Activated CD4-positive, alpha-beta T cell treated with anti-CD3 and anti-CD28 coated beads for 36 hours (primary cell): ENCODE data around the gene LIF. TPM values are rescaled to one million over a fixed set of nuclear protein-coding genes. Genes with fewer than 3 reads are reported as not detected.
"Not testable (repeated sequence)": the region's sequence is repeated elsewhere in the genome, so short reads cannot be mapped to it uniquely, and the experiment has no call there.

Experiments
- ATAC-seq: fragments of 200-7000 bp; cut with Tn5 transposase; one replicate; pipeline ENCODE4 v1.10.0; 2021; ENCODE audit warnings: mild to moderate bottlenecking, moderate library complexity
- CTCF ChIA-PET: fragments of 350-600 bp; sonication (Branson Sonifier 250); formaldehyde crosslinking; loops from one replicate; lab custom pipeline; 2021; ENCODE audit warnings: antibody characterized with exemption; lab: Charles Lee
- POLR2A ChIA-PET: fragments of 350-600 bp; sonication (Branson Sonifier 250); formaldehyde crosslinking; loops from one replicate; lab custom pipeline; 2021; ENCODE audit warnings: antibody characterized with exemption, inconsistent platforms; lab: Charles Lee
- DNase-seq: peaks from one replicate; pipeline ENCODE4 v3.0.0-alpha.2; 2020
- H3K27ac Mint-ChIP-seq: one replicate; pipeline ENCODE4 v1.8.0; 2021; ENCODE audit warnings: mixed read lengths
- H3K27me3 Mint-ChIP-seq: one replicate; pipeline ENCODE4 v1.8.0; 2021; ENCODE audit warnings: mixed read lengths
- H3K36me3 Mint-ChIP-seq: one replicate; pipeline ENCODE4 v1.8.0; 2021; ENCODE audit warnings: low read depth, mixed read lengths
- H3K4me1 Mint-ChIP-seq: one replicate; pipeline ENCODE4 v1.8.0; 2021; ENCODE audit warnings: mixed read lengths
- H3K4me3 Mint-ChIP-seq: one replicate; pipeline ENCODE4 v1.8.0; 2021; ENCODE audit warnings: mild to moderate bottlenecking, moderate library complexity, mixed read lengths
- H3K9me3 Mint-ChIP-seq: one replicate; pipeline ENCODE4 v1.8.0; 2021; ENCODE audit warnings: low read depth, mixed read lengths
- intact Hi-C, 2 experiments: fragments of 100-400 bp; cut with DNase I in 1 of 2; cut with micrococcal nuclease in 1 of 2; formaldehyde crosslinking; loops; one replicate each; pipeline versions ENCODE4 v1.14.2 to v1.15.1; 2022 to 2024; cut with DNase I, micrococcal nuclease
- total RNA-seq, 2 experiments: library from RNA; stranded (reverse); gene quantifications; one replicate each; pipeline ENCODE4 v1.2.3, GENCODE V29; 2021

LIF gene
- total RNA-seq, 2 experiments from 2014 or later = 77.3 to 105 TPM

GRCh38 chr22:30234325-30234724, 12.2 kb downstream of the LIF start:
- CTCF ChIA-PET = interaction anchor here (0.7 kb wide), 1 partner anchor 120 kb away, joined by 3 read pairs; no protein-coding TSS in a partner anchor
- H3K4me3 Mint-ChIP-seq, H3K36me3 Mint-ChIP-seq, H3K4me1 Mint-ChIP-seq, intact Hi-C loops, H3K9me3 Mint-ChIP-seq, DNase-seq, ATAC-seq, H3K27ac Mint-ChIP-seq, H3K27me3 Mint-ChIP-seq: not testable (repeated sequence)
- POLR2A ChIA-PET = interaction anchor here (0.6 kb wide), 1 partner anchor 48 kb away, joined by 3 read pairs; no protein-coding TSS in a partner anchor

- CTCF ChIA-PET = no interaction called here
- H3K4me3 Mint-ChIP-seq = no peak overlapping the region
- ATAC-seq (no peak), DNase-seq (no peak)
- no peaks in the 10 kb centered on the region for H3K27me3 Mint-ChIP-seq
- no peaks in the 10 kb centered on the region for H3K36me3 Mint-ChIP-seq
- no peak overlapping the region for H3K27ac Mint-ChIP-seq
- H3K9me3 Mint-ChIP-seq = no peaks in the 10 kb centered on the region
- no peaks in the 10 kb centered on the region for H3K4me1 Mint-ChIP-seq
- POLR2A ChIA-PET = interaction anchor here (0.6 kb wide), 1 partner anchor 48 kb away, joined by 3 read pairs; no protein-coding TSS in a partner anchor
- intact Hi-C loops = no loop called here
Observed at GRCh38 chr22:30233582-30233981, 13.0 kb downstream of the LIF start.

DNA sequence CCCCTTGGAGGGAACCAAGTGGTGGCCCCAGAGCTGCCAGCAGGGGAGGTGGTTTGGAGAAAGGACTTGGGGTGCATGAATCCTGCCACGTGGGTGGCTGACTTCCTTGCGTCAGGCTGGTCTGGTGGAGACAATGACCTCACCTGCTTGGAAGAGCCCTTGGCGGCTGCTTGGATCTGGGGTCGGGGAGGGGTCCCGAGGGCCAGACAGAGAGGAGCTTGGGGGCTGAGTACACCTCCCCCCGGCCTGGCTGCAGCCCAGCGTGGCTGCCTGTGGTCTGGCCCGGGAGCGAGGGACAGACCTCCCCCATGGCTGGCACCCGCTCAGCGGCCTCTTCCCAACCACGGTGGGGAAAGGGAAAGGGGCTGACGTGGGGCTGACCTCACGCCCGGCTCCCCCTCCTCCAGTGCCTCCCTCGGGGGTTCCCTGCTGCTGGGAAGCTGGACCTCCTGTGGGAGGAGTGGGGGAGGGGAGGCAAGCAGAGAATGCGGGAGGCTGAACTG, 13.8 kb downstream of the LIF start:
- no peak overlapping the region for H3K4me3 Mint-ChIP-seq
- intact Hi-C loops = no loop called here
- H3K27me3 Mint-ChIP-seq = no peaks in the 10 kb centered on the region
- no peaks in the 10 kb centered on the region for H3K9me3 Mint-ChIP-seq
- no peak overlapping the region for H3K27ac Mint-ChIP-seq
- ATAC-seq (no peak), DNase-seq (no peak)
- no peaks in the 10 kb centered on the region for H3K36me3 Mint-ChIP-seq
- H3K4me1 Mint-ChIP-seq = peaks cover 3% of the 10 kb centered on the region
- ChIA-PET POLR2A (interaction anchor here (0.6 kb wide), 1 partner anchor 35 kb away, joined by 8 read pairs; no protein-coding TSS in a partner anchor), CTCF (no interaction called here)

- intact Hi-C loops = no loop called here
- H3K4me1 Mint-ChIP-seq = peaks cover 7% of the 10 kb centered on the region
- no peaks in the 10 kb centered on the region for H3K36me3 Mint-ChIP-seq
- CTCF ChIA-PET = interaction anchor here (0.7 kb wide), 1 partner anchor 32 kb away, joined by 3 read pairs; no protein-coding TSS in a partner anchor
- DNase-seq = no peak
- POLR2A ChIA-PET = no interaction called here
- no peak overlapping the region for H3K4me3 Mint-ChIP-seq
- H3K9me3 Mint-ChIP-seq = no peaks in the 10 kb centered on the region
- no peak for ATAC-seq
- no peak overlapping the region for H3K27ac Mint-ChIP-seq
- H3K27me3 Mint-ChIP-seq = no peaks in the 10 kb centered on the region
Observed at GRCh38 chr22:30230787-30231461, 15.6 kb downstream of the LIF start.

DNA sequence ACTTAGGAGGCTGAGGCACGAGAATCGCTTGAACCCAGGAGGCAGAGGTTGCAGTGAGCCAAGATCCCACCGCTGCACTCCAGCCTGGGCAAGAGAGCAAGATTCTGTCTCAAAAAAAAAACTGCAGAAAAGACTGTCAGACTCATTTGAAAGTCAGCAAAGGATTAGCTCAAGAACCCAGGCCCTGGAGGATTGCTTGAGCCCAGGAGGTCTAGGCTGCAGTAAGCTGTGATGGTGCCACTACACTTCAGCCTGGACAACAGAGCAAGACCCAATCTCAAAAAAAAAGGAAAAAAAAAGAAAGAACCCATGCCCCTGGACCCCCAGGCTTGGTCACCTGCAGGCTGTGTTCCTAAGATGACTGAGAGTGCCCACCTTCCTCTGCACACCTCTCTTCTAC, 16.2 kb downstream of the LIF start:
- no peaks in the 10 kb centered on the region for H3K36me3 Mint-ChIP-seq
- intact Hi-C loops = no loop called here
- no peak overlapping the region for H3K27ac Mint-ChIP-seq
- DNase-seq (no peak), ATAC-seq (no peak)
- ChIA-PET CTCF (interaction anchor here (0.7 kb wide), 1 partner anchor 33 kb away, joined by 3 read pairs; no protein-coding TSS in a partner anchor), POLR2A (interaction anchor here (0.7 kb wide), 1 partner anchor 61 kb away, joined by 3 read pairs; no protein-coding TSS in a partner anchor)
- H3K27me3 Mint-ChIP-seq = no peaks in the 10 kb centered on the region
- peaks cover 7% of the 10 kb centered on the region for H3K4me1 Mint-ChIP-seq
- no peak overlapping the region for H3K4me3 Mint-ChIP-seq
- H3K9me3 Mint-ChIP-seq = no peaks in the 10 kb centered on the region

DNA sequence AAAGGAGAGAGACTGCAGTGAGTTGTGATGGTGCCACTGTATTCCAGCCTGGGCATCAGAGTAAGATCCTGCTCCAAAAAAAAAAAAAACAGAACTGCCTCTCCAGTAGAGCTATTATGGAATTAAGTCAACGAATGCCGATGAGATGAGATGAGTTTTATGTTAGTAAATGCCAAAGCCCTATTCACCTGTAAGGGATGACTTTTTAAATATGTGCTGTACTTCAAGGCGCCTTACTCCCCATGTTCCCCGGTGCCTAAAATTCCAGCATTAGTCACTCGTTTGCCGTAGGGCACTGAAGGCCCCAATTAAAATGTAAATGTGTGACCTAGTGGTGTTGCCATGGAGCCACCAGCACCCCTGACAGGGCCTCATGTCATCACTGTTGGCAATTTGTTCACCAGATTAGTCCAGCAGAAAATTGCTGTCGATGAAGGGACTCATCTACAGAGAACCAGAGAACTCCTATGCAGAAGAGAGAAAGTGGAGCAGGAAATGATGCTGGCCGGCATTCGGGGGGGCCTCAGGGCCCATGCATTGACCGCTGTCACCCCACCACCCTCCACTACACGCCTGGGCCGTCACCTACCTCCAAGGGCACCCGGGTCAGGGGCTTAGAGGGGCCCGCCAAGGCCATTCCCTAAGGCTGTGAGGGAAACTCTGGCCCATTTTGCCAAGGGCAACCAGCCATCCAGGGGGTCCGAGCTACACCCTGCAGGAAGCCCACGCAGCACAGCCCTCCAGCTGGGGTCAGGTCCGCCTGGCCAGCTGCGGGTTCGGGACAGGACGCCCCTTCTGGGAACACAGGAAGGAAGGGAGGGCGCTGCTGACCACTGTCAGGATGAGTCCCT, 17.8 kb downstream of the LIF start:
- H3K4me3 Mint-ChIP-seq = no peak overlapping the region
- intact Hi-C loops = no loop called here
- no peaks in the 10 kb centered on the region for H3K9me3 Mint-ChIP-seq
- DNase-seq = no peak
- no peak overlapping the region for H3K27ac Mint-ChIP-seq
- no peaks in the 10 kb centered on the region for H3K27me3 Mint-ChIP-seq
- H3K36me3 Mint-ChIP-seq = no peaks in the 10 kb centered on the region
- ATAC-seq = no peak
- H3K4me1 Mint-ChIP-seq = peaks cover 13% of the 10 kb centered on the region
- CTCF ChIA-PET = no interaction called here
- POLR2A ChIA-PET = interaction anchor here (0.6 kb wide), 2 partner anchors 36 to 50 kb away, joined by 3 to 4 read pairs; no protein-coding TSS in a partner anchor

- ChIA-PET CTCF (no interaction called here), POLR2A (interaction anchor here (0.6 kb wide), 2 partner anchors 37 to 49 kb away, joined by 3 to 4 read pairs; no protein-coding TSS in a partner anchor)
- Mint-ChIP-seq H3K27me3 (no peaks in the 10 kb centered on the region), H3K36me3 (no peaks in the 10 kb centered on the region), H3K9me3 (no peaks in the 10 kb centered on the region), H3K27ac (no peak overlapping the region), H3K4me1 (peaks cover 21% of the 10 kb centered on the region), H3K4me3 (no peak overlapping the region)
- ATAC-seq (no peak), DNase-seq (no peak)
- intact Hi-C loops = no loop called here
Observed at GRCh38 chr22:30227438-30228228, 18.9 kb downstream of the LIF start.

- peaks cover 32% of the 10 kb centered on the region for H3K4me1 Mint-ChIP-seq
- DNase-seq (no peak), ATAC-seq (no peak)
- H3K27ac Mint-ChIP-seq = no peak overlapping the region
- CTCF ChIA-PET = no interaction called here
- H3K27me3 Mint-ChIP-seq = no peaks in the 10 kb centered on the region
- POLR2A ChIA-PET = interaction anchor here (0.6 kb wide), 1 partner anchor 47 kb away, joined by 3 read pairs; no protein-coding TSS in a partner anchor
- H3K4me3 Mint-ChIP-seq = no peak overlapping the region
- H3K36me3 Mint-ChIP-seq = no peaks in the 10 kb centered on the region
- H3K9me3 Mint-ChIP-seq = no peaks in the 10 kb centered on the region
- intact Hi-C loops = no loop called here
Observed at GRCh38 chr22:30226192-30226832, 20.2 kb downstream of the LIF start.

DNA sequence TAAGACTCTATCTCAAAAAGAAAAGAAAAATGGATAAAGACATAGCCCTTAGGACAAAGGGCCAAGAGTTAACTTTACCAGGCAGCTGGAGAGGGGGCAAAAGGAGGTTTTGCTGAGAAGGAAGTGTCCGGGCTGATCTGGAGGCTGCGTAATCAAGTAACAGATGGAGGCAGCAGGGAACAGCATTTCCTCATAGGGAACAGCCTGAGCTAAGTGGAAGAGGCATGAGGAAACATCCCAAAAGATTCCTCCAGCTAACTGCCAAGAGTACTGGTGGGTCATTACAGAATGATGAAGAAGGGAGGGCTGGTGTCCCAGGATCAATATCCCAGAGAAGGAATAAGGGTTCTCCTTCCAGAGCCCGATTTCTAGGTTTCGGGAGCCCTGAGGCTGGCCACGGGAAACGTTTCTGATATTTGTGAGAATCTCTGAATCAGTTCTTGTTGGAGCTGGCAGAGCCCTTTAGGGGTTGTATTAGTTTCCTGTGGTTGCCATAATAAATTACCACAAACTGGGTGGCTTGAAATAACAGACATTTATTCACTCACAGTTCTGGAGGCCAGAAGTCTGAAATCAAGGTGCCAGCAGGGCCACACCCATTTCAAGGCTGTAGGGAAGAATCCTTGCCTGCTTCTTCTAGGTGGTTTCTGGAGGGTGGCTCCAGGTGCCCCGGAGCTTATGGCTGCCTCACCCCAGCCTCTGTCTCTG, 21.2 kb downstream of the LIF start:
- H3K9me3 Mint-ChIP-seq = no peaks in the 10 kb centered on the region
- no peak overlapping the region for H3K4me3 Mint-ChIP-seq
- H3K36me3 Mint-ChIP-seq = no peaks in the 10 kb centered on the region
- H3K4me1 Mint-ChIP-seq = peaks cover 41% of the 10 kb centered on the region
- H3K27me3 Mint-ChIP-seq = no peaks in the 10 kb centered on the region
- no peak for ATAC-seq
- no peak overlapping the region for H3K27ac Mint-ChIP-seq
- ChIA-PET CTCF (interaction anchor here (1.1 to 1.3 kb wide), 2 partner anchors 18 to 24 kb away, joined by 3 read pairs; no protein-coding TSS in a partner anchor), POLR2A (interaction anchor here (0.6 kb wide), 1 partner anchor 47 kb away, joined by 3 read pairs; no protein-coding TSS in a partner anchor)
- DNase-seq = no peak
- intact Hi-C loops = no loop called here
